ENCODE measurements around the gene GRB2. TPM values are rescaled to one million over a fixed set of nuclear protein-coding genes. Genes with fewer than 3 reads are reported as not detected.
A peak's percentile ranks its signal among the peaks of the same experiment; 100 is the strongest.

GRB2 gene
- total RNA-seq, 1 experiment from 2014 or later = 148 TPM

GRCh38 chr17:75393523-75394331, 11.8 kb downstream of the GRB2 start:
- Histone ChIP-seq H3K9me3 (ENCODE audit: control insufficient read depth, insufficient read depth, low read depth, low read length) (no peaks in the 10 kb centered on the region), H3K27ac (ENCODE audit: low read length) (peak overlapping the region; percentile 93), H3K4me3 (ENCODE audit: low read depth in 2 of 2, low read length in 2 of 2) (peak overlapping the region; percentile 74 to 82), H3K36me3 (ENCODE audit: control insufficient read depth, insufficient read depth, low read length) (peaks cover 7% of the 10 kb centered on the region), H3K27me3 (ENCODE audit: control insufficient read depth, insufficient read depth, low read length) (no peaks in the 10 kb centered on the region), H3K4me1 (ENCODE audit: control insufficient read depth, insufficient read depth, low read length) (peaks cover 47% of the 10 kb centered on the region)
- BruUV-seq (replicated peaks) = no TSS peak
- POLR2A ChIA-PET = interaction anchor here (0.5 to 1.1 kb wide), 5 partner anchors 12 to 932 kb away, joined by 3 to 15 read pairs (median 10); partner anchors contain the start of gene GRB2
- TF ChIP-seq SIN3A (IDR thresholded peaks at IDR 0.05; ENCODE audit: borderline replicate concordance, insufficient read depth, low read depth, low read length) = peak; percentile 97; the same call in 1 of the 2 replicates
- TF ChIP-seq TCF7L2 (IDR thresholded peaks at IDR 0.05; ENCODE audit: low read depth, low read length) = peak; percentile 87
- TF ChIP-seq REST (IDR thresholded peaks at IDR 0.05; ENCODE audit: insufficient read depth in 1 of 2, low read depth in 2 of 2, low read length in 1 of 2) = 0 out of 4 replicates have a peak, but pooled peaks of 1 of the 2 experiments have one; percentile 30
- no peak for TF ChIP-seq CTCF (IDR thresholded peaks at IDR 0.05)
- peak; percentile 86 for TF ChIP-seq POLR2AphosphoS5 (IDR thresholded peaks at IDR 0.05; ENCODE audit: low read depth, low read length)
- ATAC-seq (peak; percentile 99), DNase-seq (ENCODE audit: low read depth, low spot score) (peak; percentile 77)
- in situ Hi-C loops (cut with HindIII; ENCODE audit: low pct_unique_long_range_greater_than_20kb, low sequenced_read_pairs) (no loop called here), intact Hi-C loops (cut with micrococcal nuclease; ENCODE audit: unreplicated experiment) (no loop called here)
- CTCF ChIA-PET = interaction anchor here (0.6 to 1.1 kb wide), 5 partner anchors 14 to 345 kb away, joined by 3 to 14 read pairs (median 4); no protein-coding TSS in a partner anchor

GRCh38 chr17:75392559-75392958, 12.9 kb downstream of the GRB2 start:
- in situ Hi-C loops (cut with HindIII; ENCODE audit: low pct_unique_long_range_greater_than_20kb, low sequenced_read_pairs) (no loop called here), intact Hi-C loops (cut with micrococcal nuclease; ENCODE audit: unreplicated experiment) (no loop called here)
- Histone ChIP-seq H3K9me3 (ENCODE audit: control insufficient read depth, insufficient read depth, low read depth, low read length) (no peaks in the 10 kb centered on the region), H3K36me3 (ENCODE audit: control insufficient read depth, insufficient read depth, low read length) (peaks cover 7% of the 10 kb centered on the region), H3K27ac (ENCODE audit: low read length) (peak overlapping the region; percentile 93), H3K27me3 (ENCODE audit: control insufficient read depth, insufficient read depth, low read length) (no peaks in the 10 kb centered on the region), H3K4me3 (ENCODE audit: low read depth in 2 of 2, low read length in 2 of 2) (peak overlapping the region; percentile 74 to 82), H3K4me1 (ENCODE audit: control insufficient read depth, insufficient read depth, low read length) (peaks cover 46% of the 10 kb centered on the region)
- no peak for ATAC-seq
- no peak for DNase-seq (ENCODE audit: low read depth, low spot score)
- POLR2A ChIA-PET = interaction anchor here (0.6 to 1.1 kb wide), 3 partner anchors 13 to 61 kb away, joined by 3 to 9 read pairs (median 4); partner anchors contain the start of gene GRB2
- TF ChIP-seq REST (IDR thresholded peaks at IDR 0.05; ENCODE audit: insufficient read depth in 1 of 2, low read depth in 2 of 2, low read length in 1 of 2) (no peak), SIN3A (IDR thresholded peaks at IDR 0.05; ENCODE audit: borderline replicate concordance, insufficient read depth, low read depth, low read length) (no peak), POLR2AphosphoS5 (IDR thresholded peaks at IDR 0.05; ENCODE audit: low read depth, low read length) (no peak), CTCF (IDR thresholded peaks at IDR 0.05) (no peak), TCF7L2 (IDR thresholded peaks at IDR 0.05; ENCODE audit: low read depth, low read length) (no peak)
- BruUV-seq (replicated peaks) = no TSS peak
- CTCF ChIA-PET = no interaction called here

Data from Panc1 (cell line).